CD4-positive, alpha-beta T cell treated with Interferon alpha-2 for 1 hour (primary cell): ENCODE results near the gene BAIAP2L2.

Source experiments
- DNase-seq, 2 donors: peaks; one replicate each; pipeline ENCODE4 v3.0.0-alpha.2; 2020 to 2022

Gene BAIAP2L2

DNA sequence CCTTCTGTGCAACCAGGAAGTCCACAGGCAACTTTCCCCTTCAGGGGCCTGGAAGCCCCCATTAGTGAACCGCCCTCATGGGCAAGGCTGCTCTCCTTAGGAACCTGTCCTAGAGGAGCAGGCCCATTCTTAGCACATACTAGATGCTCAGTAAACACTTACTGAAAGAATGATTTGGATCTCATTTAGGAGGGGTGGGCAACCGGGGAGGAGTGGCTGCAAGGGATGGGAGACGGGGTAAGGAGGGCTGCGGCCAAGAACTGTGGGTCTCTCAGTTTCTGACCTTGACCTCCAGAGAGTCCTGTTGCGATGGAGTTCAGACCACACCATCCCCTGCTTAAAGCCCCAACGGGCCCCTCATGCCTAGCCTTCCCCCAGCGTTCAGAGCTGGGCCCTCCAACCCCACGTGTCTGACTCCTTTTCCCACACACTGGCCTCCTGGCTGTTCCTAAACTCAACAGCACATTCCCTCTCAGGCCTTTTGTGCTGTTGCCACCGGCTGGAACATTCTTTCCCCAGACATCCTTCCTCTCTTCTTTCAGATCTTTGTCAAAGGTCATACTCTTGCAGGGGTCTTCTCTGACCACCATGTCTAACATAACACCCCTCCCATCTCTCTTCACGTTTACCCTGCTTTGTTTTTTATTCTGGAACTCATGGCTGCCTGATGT is 74.0 kb downstream of the BAIAP2L2 start:
- no peak for DNase-seq

DNA sequence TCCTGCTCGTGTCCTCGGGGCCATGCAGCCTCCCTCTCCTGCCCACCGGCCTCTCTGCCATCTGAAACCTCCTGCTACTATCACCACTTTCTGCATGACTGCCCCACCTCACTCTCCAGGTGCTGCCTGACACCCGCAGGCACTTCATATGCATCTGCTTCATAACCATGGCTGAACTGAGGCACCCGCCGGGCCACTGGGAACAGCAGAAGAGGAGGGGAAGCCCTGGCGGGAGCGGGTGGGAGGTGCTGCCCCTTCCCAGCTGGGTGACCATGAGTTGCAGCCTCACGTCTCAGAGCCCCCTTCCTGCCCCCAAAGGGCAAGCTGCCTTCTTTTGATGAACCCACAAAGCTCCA is 75.0 kb downstream of the BAIAP2L2 start:
- DNase-seq = no peak
